ENCODE data around the gene FGFR3.

FGFR3 gene

GRCh38 chr4:1823545-1823932 is 30.4 kb downstream of the FGFR3 start:
- no peak for TF ChIP-seq CTCF (IDR thresholded peaks at IDR 0.05; ENCODE audit: extremely low read depth, missing control alignments)
- no peak for DNase-seq (ENCODE audit: low spot score)

GRCh38 chr4:1824746-1825145 is 31.7 kb downstream of the FGFR3 start:
- TF ChIP-seq CTCF (IDR thresholded peaks at IDR 0.05; ENCODE audit: extremely low read depth, missing control alignments), result no peak
- no peak for DNase-seq (ENCODE audit: low spot score)

GRCh38 chr4:1825326-1825725 is 32.2 kb downstream of the FGFR3 start:
- DNase-seq (ENCODE audit: low spot score), result no peak
- no peak for TF ChIP-seq CTCF (IDR thresholded peaks at IDR 0.05; ENCODE audit: extremely low read depth, missing control alignments)

GRCh38 chr4:1826531-1827350 is 33.6 kb downstream of the FGFR3 start:
- no peak for DNase-seq (ENCODE audit: low spot score)
- TF ChIP-seq CTCF (IDR thresholded peaks at IDR 0.05; ENCODE audit: extremely low read depth, missing control alignments), result no peak

DNA sequence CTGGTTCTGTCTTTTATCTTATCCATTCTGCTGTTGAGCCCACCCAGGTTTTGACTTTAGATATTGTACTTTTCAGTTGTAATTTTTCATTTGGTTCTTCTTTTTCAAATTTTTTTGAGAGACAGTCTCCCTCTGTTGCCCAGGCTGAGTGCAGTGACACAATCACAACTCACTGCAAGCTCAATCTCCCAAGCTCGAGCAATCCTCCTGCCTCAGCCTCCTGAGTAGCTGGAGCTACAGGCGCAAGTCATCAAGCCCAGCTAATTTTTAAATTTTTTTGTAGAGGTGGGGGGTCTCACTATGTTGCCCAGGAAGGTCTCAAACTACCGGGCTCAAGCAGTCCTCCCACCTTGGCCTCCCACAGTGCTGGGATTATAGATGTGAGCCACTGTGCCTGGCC is 37.1 kb downstream of the FGFR3 start:
- DNase-seq (ENCODE audit: low spot score), result no peak
- no peak for TF ChIP-seq CTCF (IDR thresholded peaks at IDR 0.05; ENCODE audit: extremely low read depth, missing control alignments)

GRCh38 chr4:1830642-1831228 is 37.6 kb downstream of the FGFR3 start:
- DNase-seq (ENCODE audit: low spot score), result no peak
- no peak for TF ChIP-seq CTCF (IDR thresholded peaks at IDR 0.05; ENCODE audit: extremely low read depth, missing control alignments)

DNA sequence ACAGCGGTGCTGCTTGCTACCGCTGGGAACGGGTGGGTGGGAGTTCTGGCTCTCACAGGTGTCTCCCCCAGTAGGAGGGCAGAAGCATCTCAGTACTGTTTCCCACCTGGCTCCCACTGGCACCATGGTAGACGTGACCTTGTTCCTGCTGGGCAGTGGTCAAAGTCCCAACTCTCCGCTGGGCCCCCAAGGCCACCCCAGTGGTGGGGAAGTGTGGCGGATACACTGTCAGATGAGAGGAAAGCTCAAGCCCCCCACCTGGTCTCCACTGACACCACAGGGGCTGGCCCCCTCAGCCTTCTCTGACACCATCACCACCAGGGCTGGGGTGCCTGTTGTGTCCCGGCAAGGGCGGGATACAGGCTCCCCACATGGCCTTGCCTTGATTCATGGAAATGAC is 38.2 kb downstream of the FGFR3 start:
- TF ChIP-seq CTCF (IDR thresholded peaks at IDR 0.05; ENCODE audit: extremely low read depth, missing control alignments), result no peak
- no peak for DNase-seq (ENCODE audit: low spot score)
